Measurements from ENCODE around the gene TASOR2.

GRCh38 chr10:5708356-5708755 is 23.7 kb downstream of the TASOR2 start:
- TF ChIP-seq CTCF (IDR thresholded peaks at IDR 0.05) (no peak), POLR2A (IDR thresholded peaks at IDR 0.05) (no peak)

Measured in lower leg skin (tissue), 3 donors.